Keratinocyte (primary cell): ENCODE measurements around the gene CEP152. TPM values are rescaled to one million over a fixed set of nuclear protein-coding genes. Genes with fewer than 3 reads are reported as not detected.

ENCODE experiments used
- DNase-seq: peaks from one replicate; pipeline ENCODE4 v3.0.0-alpha.2; 2011; ENCODE audit warnings: low read depth, missing footprints, low spot score
- FAIRE-seq: peaks from 2 replicates; lab custom pipeline; 2011; peaks lifted over from hg19 to GRCh38; lab: Jason Lieb, UNC
- H2AFZ ChIP-seq: 2 replicates; pipeline ENCODE4 v1.6.0; 2012; ENCODE audit warnings: low read length, control low read depth, inconsistent platforms; ENCODE audit not compliant: control insufficient read depth
- H3K27ac ChIP-seq: 2 replicates; pipeline ENCODE4 v1.5.1; 2011; ENCODE audit warnings: low read length; ENCODE audit not compliant: control insufficient read depth, insufficient read depth
- H3K27me3 ChIP-seq: 3 replicates; pipeline ENCODE4 v1.6.0; 2011; ENCODE audit warnings: low read length; ENCODE audit not compliant: control insufficient read depth, insufficient read depth; ENCODE audit errors: extremely low read depth
- H3K36me3 ChIP-seq, 2 experiments: 2 replicates in 1 of 2; 3 replicates in 1 of 2; pipeline ENCODE4 v1.5.1; 2011; ENCODE audit warnings: low read length in 2 of 2, mild to moderate bottlenecking in 1 of 2; ENCODE audit not compliant: control insufficient read depth in 2 of 2, insufficient read depth in 2 of 2; ENCODE audit errors: extremely low read depth in 1 of 2
- H3K4me1 ChIP-seq: 3 replicates; pipeline ENCODE4 v1.5.1; 2011; ENCODE audit warnings: low read length; ENCODE audit not compliant: control insufficient read depth, insufficient read depth; ENCODE audit errors: extremely low read depth
- H3K4me2 ChIP-seq: 3 replicates; pipeline ENCODE4 v1.6.0; 2011; ENCODE audit warnings: low read depth, low read length; ENCODE audit not compliant: control insufficient read depth, insufficient read depth; ENCODE audit errors: extremely low read depth
- H3K4me3 ChIP-seq, 3 experiments: fragments of 200-600 bp in 1 of 3; sonication (generic) in 1 of 3; 2 replicates in 2 of 3; 3 replicates in 1 of 3; pipeline ENCODE4 v1.5.1; 2011 to 2016; ENCODE audit warnings: low read length in 3 of 3, mild to moderate bottlenecking in 3 of 3, control low read depth in 2 of 3, inconsistent platforms in 1 of 3, low read depth in 1 of 3, mixed read lengths in 1 of 3, mixed run types in 1 of 3, moderate library complexity in 1 of 3; ENCODE audit not compliant: control insufficient read depth in 2 of 3, insufficient read depth in 2 of 3; ENCODE audit errors: extremely low read depth in 1 of 3
- H3K79me2 ChIP-seq: 2 replicates; pipeline ENCODE4 v1.6.0; 2012; ENCODE audit warnings: low read length; ENCODE audit not compliant: control insufficient read depth, insufficient read depth
- H3K9ac ChIP-seq: 3 replicates; pipeline ENCODE4 v1.6.0; 2011; ENCODE audit warnings: low read length; ENCODE audit not compliant: control insufficient read depth, insufficient read depth; ENCODE audit errors: extremely low read depth
- H3K9me1 ChIP-seq: 3 replicates; pipeline ENCODE4 v1.6.0; 2011; ENCODE audit warnings: low read length; ENCODE audit not compliant: control insufficient read depth, insufficient read depth; ENCODE audit errors: extremely low read depth
- H3K9me3 ChIP-seq: 2 replicates; pipeline ENCODE4 v1.5.1; 2012; ENCODE audit warnings: low read depth, low read length; ENCODE audit not compliant: control insufficient read depth
- H4K20me1 ChIP-seq: 3 replicates; pipeline ENCODE4 v1.6.0; 2011; ENCODE audit warnings: low read length; ENCODE audit not compliant: control insufficient read depth, insufficient read depth; ENCODE audit errors: extremely low read depth
- CTCF ChIP-seq, 3 experiments: IDR thresholded peaks in 1 of 3; conservative IDR thresholded peaks in 1 of 3; optimal IDR thresholded peaks in 1 of 3; 2 replicates in 2 of 3; 3 replicates in 1 of 3; pipeline versions ENCODE3 to v1.5.1; 2011; ENCODE audit warnings: low read length in 3 of 3, mild to moderate bottlenecking in 3 of 3, moderate library complexity in 2 of 3, control low read depth in 1 of 3, inconsistent platforms in 1 of 3; ENCODE audit not compliant: insufficient read depth in 2 of 3; ENCODE audit errors: extremely low read depth in 1 of 3
- EZH2 ChIP-seq: IDR thresholded peaks from one replicate; pipeline ENCODE4 v1.6.1; 2012; ENCODE audit warnings: inconsistent platforms, mild to moderate bottlenecking, low read length, moderate library complexity
- dilution Hi-C: fragments of 300-500 bp; cut with MboI; formaldehyde crosslinking; loops from one replicate; pipeline ENCODE4 v1.7.0; 2020; ENCODE audit warnings: low sequenced_read_pairs; ENCODE audit not compliant: extremely low pct_ligation_motif_present
- polyA plus RNA-seq, 5 experiments: library from polyadenylated mRNA; depleted of rRNA in 3 of 5; stranded (reverse) in 3 of 5; stranded (forward) in 1 of 5; unstranded in 1 of 5; fragments of >200 nt; gene quantifications; 1 replicate in 1 of 5; 2 replicates in 3 of 5; 3 replicates in 1 of 5; pipeline versions ENCODE4 v1.2.1 to v1.2.3, GENCODE V29; 2011 to 2012; ENCODE audit warnings: missing spikeins in 2 of 5, low read depth in 1 of 5, low replicate concordance in 1 of 5

The CEP152 gene
- polyA plus RNA-seq, 1 donor (not counting 4 experiments of a cell fraction or from before 2014, with no cell fraction given): 4.0 TPM

GRCh38 chr15:48795901-48796300 lies 15.0 kb downstream of the CEP152 start:
- Histone ChIP-seq H3K9me1 (no peaks in the 10 kb centered on the region), H4K20me1 (no peaks in the 10 kb centered on the region), H2AFZ (no peak overlapping the region), H3K4me2 (no peak overlapping the region), H3K9me3 (no peaks in the 10 kb centered on the region), H3K4me1 (no peaks in the 10 kb centered on the region), H3K4me3 (no peak overlapping the region), H3K27ac (no peak overlapping the region), H3K79me2 (peaks cover 2% of the 10 kb centered on the region), H3K36me3 (peaks cover 0 to 2% of the 10 kb centered on the region in 2 experiments), H3K9ac (no peak overlapping the region), H3K27me3 (no peaks in the 10 kb centered on the region)
- TF ChIP-seq CTCF (optimal IDR thresholded peaks at IDR 0.05 in 1 of 3, IDR thresholded peaks at IDR 0.05 in 1 of 3, conservative IDR thresholded peaks at IDR 0.05 in 1 of 3; ENCODE audit: extremely low read depth in 1 of 3, insufficient read depth in 2 of 3, low read length in 3 of 3) (no peak), EZH2 (no peak)
- dilution Hi-C loops: no loop called here
- DNase-seq (no peak), FAIRE-seq (no peak)

- Histone ChIP-seq H3K4me1 (no peaks in the 10 kb centered on the region), H3K9me1 (no peaks in the 10 kb centered on the region), H3K4me2 (no peak overlapping the region), H3K9ac (no peak overlapping the region), H3K79me2 (no peaks in the 10 kb centered on the region), H2AFZ (peak overlapping the region; percentile 61), H3K27me3 (no peaks in the 10 kb centered on the region), H3K4me3 (no peak overlapping the region), H3K36me3 (peaks cover 0 to 2% of the 10 kb centered on the region in 2 experiments), H3K9me3 (no peaks in the 10 kb centered on the region), H3K27ac (no peak overlapping the region), H4K20me1 (no peaks in the 10 kb centered on the region)
- FAIRE-seq (no peak), DNase-seq (no peak)
- TF ChIP-seq EZH2 (no peak), CTCF (optimal IDR thresholded peaks at IDR 0.05 in 1 of 3, IDR thresholded peaks at IDR 0.05 in 1 of 3, conservative IDR thresholded peaks at IDR 0.05 in 1 of 3; ENCODE audit: extremely low read depth in 1 of 3, insufficient read depth in 2 of 3, low read length in 3 of 3) (no peak)
- dilution Hi-C loops: no loop called here
These were observed 16.2 kb downstream of the CEP152 start for GRCh38 chr15:48794697-48795134.
